ENCODE data around the gene KEAP1. TPM values are rescaled to one million over a fixed set of nuclear protein-coding genes. Genes with fewer than 3 reads are reported as not detected.

KEAP1 gene
- total and polyA plus RNA-seq, 10 of the 15 experiments (the other 5 are each of a cell fraction or from before 2014, with no cell fraction given) = 1.4 to 87.7 (median 48.6) TPM

GRCh38 chr19:10452726-10453618 lies 50.2 kb downstream of the KEAP1 start:
- no peak overlapping the region for H2AFZ ChIP-seq (ENCODE audit: control insufficient read depth, low read depth, low read length)
- no TSS peak for BruUV-seq (replicated peaks)
- no peaks in the 10 kb centered on the region for H3K79me2 ChIP-seq (ENCODE audit: control insufficient read depth, insufficient read depth, low read length)
- H4K20me1 ChIP-seq (ENCODE audit: control insufficient read depth, insufficient read depth) = no peaks in the 10 kb centered on the region
- no peaks in the 10 kb centered on the region for H3K4me1 ChIP-seq (ENCODE audit: control insufficient read depth, insufficient read depth, low read length)
- no peaks in the 10 kb centered on the region for H3K27me3 ChIP-seq (replicated peaks in 1 of 2; ENCODE audit: control insufficient read depth in 2 of 2, insufficient read depth in 2 of 2, low read length in 1 of 2)
- H3K9ac ChIP-seq (ENCODE audit: control insufficient read depth, insufficient read depth, low read length) = no peak overlapping the region
- H3K4me2 ChIP-seq (ENCODE audit: control insufficient read depth, insufficient read depth) = no peak overlapping the region
- intact Hi-C loops (cut with micrococcal nuclease; ENCODE audit: unreplicated experiment) (no loop called here), in situ Hi-C loops (cut with MboI) (no loop called here)
- no peak overlapping the region for H3K4me3 ChIP-seq
- ChIA-PET RAD21 (ENCODE audit: unreplicated experiment) (no interaction called here), POLR2A (interaction anchor here (0.6 kb wide), 1 partner anchor 114 kb away, joined by 3 read pairs; no protein-coding TSS in a partner anchor), CTCF (no interaction called here), SMC1A (ENCODE audit: uncharacterized antibody, unreplicated experiment) (no interaction called here)
- ATAC-seq = no peak
- WGBS (ENCODE audit: insufficient coverage, insufficient replicate concordance, low lambda C conversion rate, missing lambda C conversion rate) = 55% methylated on average over 22 of the region's 25 CpGs
- H3K36me3 ChIP-seq (ENCODE audit: control insufficient read depth in 2 of 2, insufficient read depth in 2 of 2, low read length in 1 of 2) = peaks cover 0 to 1% of the 10 kb centered on the region in 2 experiments; a peak in 2 of 4 replicates
- no peak for DNase-seq (ENCODE audit: low read depth, low spot score)
- H3K9me3 ChIP-seq (replicated peaks; ENCODE audit: control insufficient read depth, insufficient read depth, low read length) = no peaks in the 10 kb centered on the region
- TF ChIP-seq MYB (IDR thresholded peaks at IDR 0.05; ENCODE audit: borderline replicate concordance, low read depth, low read length) = no peak
- no peak for TF ChIP-seq IRF5 (IDR thresholded peaks at IDR 0.05; ENCODE audit: borderline replicate concordance)
- no peak for TF ChIP-seq SIN3A (IDR thresholded peaks at IDR 0.05; ENCODE audit: low read depth, low read length)
- TF ChIP-seq SMAD1 (IDR thresholded peaks at IDR 0.05; ENCODE audit: low read depth, partially characterized antibody) = no peak
- no peak for TF ChIP-seq CUX1 (IDR thresholded peaks at IDR 0.05; ENCODE audit: insufficient replicate concordance, low read depth, low read length)
- TF ChIP-seq E2F8 (IDR thresholded peaks at IDR 0.05; ENCODE audit: low read depth, partially characterized antibody) = no peak
- TF ChIP-seq FOXM1 (IDR thresholded peaks at IDR 0.05; ENCODE audit: low read depth, low read length) = no peak
- no peak for TF ChIP-seq CTCF (IDR thresholded peaks at IDR 0.05 in 2 of 3, conservative IDR thresholded peaks at IDR 0.05 in 1 of 3; ENCODE audit: control insufficient read depth in 2 of 3, extremely low read depth in 1 of 3, insufficient read depth in 1 of 3, low read depth in 3 of 3, low read length in 3 of 3)
- no peak for FAIRE-seq
- no peak overlapping the region for H3K27ac ChIP-seq (ENCODE audit: control insufficient read depth, insufficient read depth)

Data from GM12878 (cell line).